GM18861 (cell line): ENCODE data around the gene AGK.

Source experiments
- ATAC-seq: cut with Tn5 transposase; IDR thresholded peaks from one replicate; pipeline ENCODE4 v1.9.1; 2021; ENCODE audit not compliant: unreplicated experiment

AGK gene

DNA sequence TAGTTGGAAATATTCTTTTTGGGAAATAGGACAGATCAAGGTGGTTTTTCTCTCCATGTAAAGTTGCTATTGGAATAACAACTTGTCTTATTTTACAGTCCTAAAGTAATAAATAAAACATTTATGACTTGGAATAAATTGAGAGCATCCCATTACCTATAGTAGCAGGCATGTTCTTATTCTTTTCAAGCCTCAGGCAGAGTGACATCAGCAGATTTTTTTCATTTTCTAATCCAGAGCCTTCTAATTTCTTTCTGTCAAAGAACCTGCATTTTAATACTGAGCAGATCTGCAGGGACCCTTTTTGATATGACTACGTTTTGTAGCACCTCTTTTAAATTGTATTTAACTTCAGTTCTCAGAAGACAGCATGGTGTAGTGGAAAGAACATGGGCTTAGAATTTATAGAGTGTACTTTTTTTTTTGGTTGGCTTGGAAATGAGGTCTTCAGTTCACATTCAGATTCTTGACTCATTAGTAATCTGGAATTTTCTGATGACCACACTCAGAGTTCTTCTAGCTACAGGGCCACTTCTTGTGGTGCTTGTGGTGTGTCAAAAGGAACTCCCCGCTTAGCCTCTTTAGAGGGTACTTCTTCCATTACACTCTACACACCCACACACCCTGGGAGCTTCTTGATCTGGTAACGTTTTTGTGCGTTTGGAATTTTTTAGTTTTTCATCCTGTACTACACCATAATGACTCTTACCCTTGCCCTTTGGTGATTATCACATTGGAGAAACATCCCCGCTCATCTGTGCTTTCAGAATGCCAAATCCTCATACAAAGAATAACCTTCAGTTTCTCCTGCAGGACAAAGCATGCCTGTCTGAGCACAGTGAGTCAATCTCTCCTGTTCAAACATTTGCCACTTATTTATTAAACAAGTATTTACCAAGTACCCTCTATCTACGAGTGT lies 34.6 kb downstream of the AGK start:
- ATAC-seq = no peak

- no peak for ATAC-seq
Observed at GRCh38 chr7:141586878-141587277, 35.7 kb downstream of the AGK start.

DNA sequence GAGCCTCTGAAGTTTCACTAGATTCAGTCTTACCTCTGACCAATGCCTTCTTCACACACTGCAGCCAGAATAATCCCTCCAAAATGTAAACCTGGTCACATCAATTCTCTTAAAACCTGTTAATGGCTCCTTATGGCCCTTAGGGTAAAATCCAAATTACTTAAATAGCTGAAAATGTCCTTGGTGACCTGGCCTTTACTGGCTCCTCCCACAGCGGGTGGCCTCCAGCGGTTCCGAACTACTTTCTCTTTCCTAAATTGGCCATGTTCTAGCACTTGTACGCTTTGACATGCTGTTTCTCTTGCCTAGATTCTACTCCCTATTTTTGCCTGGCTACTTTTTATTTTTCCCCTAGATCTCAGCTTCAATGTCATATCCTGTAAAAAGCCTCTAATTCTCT lies 36.1 kb downstream of the AGK start:
- no peak for ATAC-seq

- no peak for ATAC-seq
Observed at GRCh38 chr7:141588912-141589311, 37.7 kb downstream of the AGK start.

DNA sequence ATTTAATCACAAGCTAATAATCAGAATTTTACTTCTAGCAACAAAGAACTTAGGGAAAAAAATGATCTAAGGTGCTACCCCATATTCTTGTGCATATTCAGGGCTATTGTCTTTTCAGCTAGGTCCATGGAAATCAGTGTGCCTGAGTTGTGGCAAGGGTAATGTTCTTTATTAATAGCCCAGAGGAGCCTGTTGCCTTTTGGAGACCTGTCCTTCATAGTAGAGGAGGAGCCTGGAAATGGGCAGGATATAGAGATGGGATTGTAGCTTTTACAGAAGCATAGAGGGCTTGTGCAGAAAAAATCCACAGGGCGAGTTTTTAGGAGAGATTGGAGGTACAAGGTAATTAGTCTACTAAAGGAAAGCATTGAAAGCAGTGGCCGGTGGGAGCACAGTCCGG lies 38.9 kb downstream of the AGK start:
- no peak for ATAC-seq

GRCh38 chr7:141590666-141591065 lies 39.5 kb downstream of the AGK start:
- ATAC-seq = no peak

GRCh38 chr7:141593134-141593533 lies 41.9 kb downstream of the AGK start:
- no peak for ATAC-seq

DNA sequence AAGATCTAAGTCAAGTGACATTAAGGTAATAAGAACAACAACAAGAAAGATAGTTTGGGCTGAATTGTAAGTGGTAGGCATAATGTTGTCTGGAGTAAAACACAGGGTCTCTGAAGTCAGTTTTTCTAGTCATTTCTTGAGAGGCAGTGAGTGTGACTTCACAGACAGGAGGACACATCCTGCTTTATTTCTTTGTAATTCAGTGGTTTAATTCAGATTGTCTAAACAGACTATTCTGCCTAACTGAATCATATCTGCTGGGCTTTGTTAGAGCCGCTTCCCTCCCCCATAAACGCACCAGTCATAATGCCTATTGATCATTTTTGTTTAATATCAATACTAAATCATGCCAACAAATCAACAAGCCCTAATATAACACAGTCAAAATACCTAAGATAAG lies 46.8 kb downstream of the AGK start:
- no peak for ATAC-seq

DNA sequence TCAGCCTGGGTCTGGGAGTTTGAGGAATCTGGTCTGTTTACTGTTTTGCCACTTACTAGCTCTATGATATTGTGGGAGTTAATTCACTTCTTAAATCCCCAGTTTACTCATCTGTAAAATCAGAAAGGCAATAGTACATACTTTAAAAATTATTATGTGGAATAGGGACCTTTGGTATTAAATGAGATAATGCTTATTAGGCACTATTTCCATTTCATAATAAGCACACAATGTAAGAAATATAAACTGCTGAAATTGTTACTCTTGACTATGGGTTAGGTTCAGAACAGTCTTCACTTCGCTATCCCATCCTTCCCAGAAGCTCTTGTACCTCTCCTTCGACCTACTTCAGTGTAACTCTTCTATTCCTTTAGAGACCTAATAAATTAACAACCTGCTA lies 47.2 kb downstream of the AGK start:
- ATAC-seq = no peak

DNA sequence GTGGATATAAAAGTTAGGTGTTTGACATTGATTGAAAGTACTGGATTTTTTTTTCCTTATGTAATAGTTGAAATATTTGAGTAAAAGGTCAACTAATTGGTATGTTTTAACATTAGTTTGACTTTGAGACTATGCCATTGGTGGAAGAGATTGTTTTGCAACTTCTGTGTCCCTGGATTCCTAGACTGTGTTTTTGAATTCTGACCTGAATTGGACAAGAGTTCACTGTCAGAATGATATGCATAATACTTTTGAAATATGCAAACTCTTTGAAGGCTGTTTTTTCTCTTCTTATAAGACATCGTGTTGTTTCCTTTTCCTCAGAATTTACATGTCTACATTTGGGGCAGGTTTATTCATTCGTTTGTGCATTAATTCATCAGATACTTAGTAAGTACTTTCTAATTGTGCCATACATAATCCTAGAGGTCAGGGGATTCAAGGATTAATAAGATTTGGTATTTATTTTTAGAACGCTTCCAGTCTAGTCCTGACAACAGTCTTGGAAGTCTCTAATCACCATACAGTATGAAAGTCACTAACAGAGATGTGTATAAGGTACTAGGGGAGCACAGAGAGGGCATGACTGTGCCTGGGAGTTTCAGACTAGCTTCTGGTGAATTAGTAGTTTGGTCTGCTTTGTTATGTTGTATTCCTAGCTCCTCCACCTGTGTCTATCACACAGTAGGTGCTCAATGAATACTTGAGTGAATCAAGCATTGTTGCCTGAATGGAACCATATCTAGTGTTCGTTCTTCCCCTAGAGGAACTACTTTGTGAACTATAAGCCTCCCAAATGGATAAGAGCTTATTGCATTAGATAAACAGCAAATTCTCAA lies 49.2 kb downstream of the AGK start:
- no peak for ATAC-seq

DNA sequence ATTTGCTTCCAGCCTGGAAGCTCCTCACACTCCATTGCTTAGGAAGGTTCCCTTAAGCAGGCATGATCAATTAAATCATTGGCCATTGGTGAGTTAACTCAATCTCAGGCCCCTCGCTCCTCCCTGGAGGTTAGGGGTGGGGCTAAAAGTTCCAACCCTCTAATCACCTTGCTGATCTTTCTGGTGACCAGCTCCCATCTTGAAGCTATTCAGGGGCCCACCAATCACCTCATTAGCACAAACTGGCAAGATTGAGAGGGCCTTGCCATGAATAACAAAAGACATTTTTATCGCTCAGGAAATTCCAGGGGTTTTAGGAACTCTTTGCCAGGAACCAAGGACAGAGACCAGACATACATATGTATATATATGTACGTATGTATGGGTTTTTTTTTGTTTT lies 58.4 kb downstream of the AGK start:
- no peak for ATAC-seq

- no peak for ATAC-seq
Observed at GRCh38 chr7:141610671-141611070, 59.5 kb downstream of the AGK start.

- no peak for ATAC-seq
Observed at GRCh38 chr7:141612861-141613260, 61.7 kb downstream of the AGK start.

- no peak for ATAC-seq
Observed at GRCh38 chr7:141617280-141617679, 66.1 kb downstream of the AGK start.

DNA sequence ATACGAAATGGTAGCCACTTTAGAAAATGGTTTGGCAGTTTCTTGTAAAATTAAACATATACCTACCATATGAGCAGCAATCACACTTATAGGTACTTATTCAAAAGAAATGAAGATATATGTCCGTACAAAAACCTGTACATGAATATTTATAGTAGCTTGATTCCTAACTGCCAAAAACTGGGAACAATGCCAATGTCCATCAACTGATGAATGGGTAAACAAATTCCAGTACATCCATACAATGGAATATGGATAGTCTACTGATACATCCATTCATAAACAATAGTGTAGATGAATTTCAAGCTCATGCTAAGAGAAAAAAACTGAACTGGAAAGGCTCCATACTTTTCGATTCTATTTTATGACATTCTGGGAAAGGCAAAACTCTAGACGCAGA lies 68.5 kb downstream of the AGK start:
- ATAC-seq = no peak

DNA sequence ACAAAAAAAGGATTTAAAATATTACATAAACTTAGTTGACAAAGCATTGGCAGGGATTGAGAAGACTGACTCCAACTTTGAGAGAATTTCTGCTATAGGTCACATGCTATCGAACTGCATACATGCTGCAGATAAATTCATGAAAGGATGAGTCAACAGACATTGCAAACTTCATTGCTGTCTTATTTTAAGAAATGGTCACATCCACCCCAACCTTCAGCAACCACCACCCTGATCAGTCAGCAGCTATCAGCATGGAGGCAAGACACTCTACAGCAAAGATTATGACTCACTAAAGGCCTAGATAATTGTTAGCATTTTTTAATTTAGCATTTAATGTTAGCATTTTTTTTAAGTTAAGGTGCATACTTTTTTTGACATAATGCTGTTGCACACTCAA lies 73.6 kb downstream of the AGK start:
- no peak for ATAC-seq

GRCh38 chr7:141630621-141631020 lies 79.4 kb downstream of the AGK start:
- ATAC-seq = no peak

- ATAC-seq = no peak
Observed at GRCh38 chr7:141631525-141631924, 80.3 kb downstream of the AGK start.

DNA sequence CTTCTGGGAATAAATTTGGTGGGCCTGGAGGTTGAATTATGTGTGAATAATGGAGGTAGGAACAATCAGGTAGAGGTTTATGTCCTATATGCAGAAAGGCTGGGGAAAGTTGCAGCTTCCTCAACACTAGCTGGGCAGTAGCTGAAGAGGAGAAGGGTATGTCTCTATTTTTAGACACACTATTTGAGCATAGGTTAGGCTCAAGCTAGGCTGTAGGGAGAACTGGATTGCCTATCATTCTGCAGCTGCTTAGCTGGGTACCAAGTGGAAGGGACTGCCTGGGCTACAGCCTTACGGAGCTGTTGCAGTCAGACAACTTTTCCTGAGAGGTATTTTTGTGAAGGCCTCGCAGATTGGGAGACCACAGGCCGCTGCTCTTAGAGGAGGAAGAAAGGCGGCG lies 82.9 kb downstream of the AGK start:
- no peak for ATAC-seq

DNA sequence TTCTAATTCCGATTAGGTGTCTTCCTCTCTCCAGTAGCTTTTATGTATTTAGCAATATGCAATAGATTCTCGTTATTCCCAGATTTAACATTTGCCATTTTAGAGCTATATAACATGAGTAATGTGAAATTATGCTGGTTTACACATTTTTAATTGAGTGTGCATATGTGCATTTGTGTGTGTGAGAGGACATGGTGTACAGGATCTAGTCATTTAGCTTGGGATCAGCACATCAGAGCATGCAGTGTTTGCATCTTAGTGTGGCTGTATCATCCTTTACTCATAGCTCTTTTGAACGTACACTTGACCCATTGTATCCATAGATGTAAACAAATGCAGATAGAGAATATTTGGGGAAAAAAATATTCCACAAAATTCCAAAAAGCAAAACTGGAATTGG lies 84.8 kb downstream of the AGK start:
- ATAC-seq = no peak

GRCh38 chr7:141640239-141640840 lies 89.1 kb downstream of the AGK start:
- ATAC-seq = no peak

DNA sequence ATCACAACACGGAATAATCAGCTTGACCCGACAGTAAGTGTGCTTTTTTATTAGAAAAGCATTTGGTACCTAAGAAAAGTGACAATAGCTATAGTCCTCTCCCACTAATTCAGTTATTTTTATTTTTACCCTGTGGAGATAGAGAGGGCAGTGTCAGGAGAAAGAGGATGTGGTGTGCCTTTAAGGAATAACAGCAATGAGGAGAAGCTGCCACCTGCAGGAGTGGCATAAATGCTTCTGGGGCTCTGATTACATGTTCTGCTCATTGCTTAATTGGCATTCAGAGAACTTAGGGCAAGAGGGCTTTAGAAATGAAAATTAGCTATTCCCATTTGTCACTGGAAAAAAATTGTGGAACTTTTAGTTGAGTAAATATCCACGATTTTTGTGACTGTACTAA lies 90.7 kb downstream of the AGK start:
- no peak for ATAC-seq
